Stimulated activated CD4-positive, alpha-beta T cell treated with anti-CD3 and anti-CD28 coated beads, Interleukin-12 subunit alpha, Interleukin-12 subunit beta, amount 100 ng/mL, for 24 hours (primary cell): Measurements from ENCODE around the gene ACOX3.

Experiments used
- DNase-seq, 2 experiments: peaks; one replicate each; pipeline ENCODE4 v3.0.0-alpha.2; 2020; ENCODE audit warnings: low read depth in 2 of 2

ACOX3 gene

DNA sequence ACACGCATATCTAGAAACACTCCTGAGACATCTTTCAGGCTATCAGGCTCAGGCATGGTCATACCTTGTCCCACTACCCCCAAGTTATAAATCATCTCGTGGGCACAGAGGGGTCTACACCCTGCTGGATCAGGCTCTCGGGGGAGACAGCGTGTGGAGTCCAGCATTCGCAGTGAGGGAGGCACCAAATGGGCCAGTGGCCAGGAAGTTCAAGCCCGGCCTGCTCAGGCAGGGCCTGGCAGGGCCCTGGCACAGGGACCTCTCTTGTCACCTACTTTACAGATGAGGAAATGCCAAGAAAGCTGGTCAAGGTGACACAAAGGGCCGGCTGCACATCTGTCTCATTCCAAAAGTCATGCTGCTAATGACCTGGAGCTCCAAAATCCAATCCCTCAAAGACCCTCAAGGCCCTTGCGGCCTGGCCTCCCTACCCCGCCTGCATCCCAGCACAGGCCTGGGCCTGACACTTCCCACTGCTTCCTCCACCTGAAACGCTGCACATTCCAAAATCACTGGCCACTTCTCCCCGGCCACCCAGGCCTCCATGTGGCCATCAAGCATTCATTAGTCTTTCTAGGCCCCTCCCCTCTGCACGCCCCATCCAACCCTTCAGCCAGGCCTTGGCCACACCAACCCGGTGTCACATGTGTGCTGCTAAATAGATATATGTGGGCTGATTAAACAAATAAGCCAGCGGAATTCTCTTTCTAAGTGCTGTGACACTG lies 35.6 kb downstream of the ACOX3 start:
- no peak for DNase-seq

DNA sequence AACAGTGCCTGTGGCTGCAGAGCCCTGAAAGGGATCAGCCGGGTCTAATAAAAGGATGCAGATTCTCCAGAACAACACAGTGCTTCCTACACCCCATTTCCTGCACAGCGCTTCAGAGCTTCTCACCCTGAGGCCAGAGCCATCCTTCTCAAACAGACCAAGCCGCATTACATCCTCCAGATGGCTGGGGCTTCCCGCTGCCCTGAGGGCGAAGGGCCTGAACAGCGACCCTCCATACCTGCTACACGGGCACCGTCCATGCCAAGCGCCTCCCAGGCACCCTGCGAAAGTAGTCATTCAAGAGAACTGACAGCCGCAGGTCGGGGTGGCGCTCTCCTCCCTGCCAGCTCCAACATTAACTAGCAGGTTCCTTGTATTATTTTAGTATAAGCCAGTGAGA lies 36.5 kb downstream of the ACOX3 start:
- DNase-seq = no peak

DNA sequence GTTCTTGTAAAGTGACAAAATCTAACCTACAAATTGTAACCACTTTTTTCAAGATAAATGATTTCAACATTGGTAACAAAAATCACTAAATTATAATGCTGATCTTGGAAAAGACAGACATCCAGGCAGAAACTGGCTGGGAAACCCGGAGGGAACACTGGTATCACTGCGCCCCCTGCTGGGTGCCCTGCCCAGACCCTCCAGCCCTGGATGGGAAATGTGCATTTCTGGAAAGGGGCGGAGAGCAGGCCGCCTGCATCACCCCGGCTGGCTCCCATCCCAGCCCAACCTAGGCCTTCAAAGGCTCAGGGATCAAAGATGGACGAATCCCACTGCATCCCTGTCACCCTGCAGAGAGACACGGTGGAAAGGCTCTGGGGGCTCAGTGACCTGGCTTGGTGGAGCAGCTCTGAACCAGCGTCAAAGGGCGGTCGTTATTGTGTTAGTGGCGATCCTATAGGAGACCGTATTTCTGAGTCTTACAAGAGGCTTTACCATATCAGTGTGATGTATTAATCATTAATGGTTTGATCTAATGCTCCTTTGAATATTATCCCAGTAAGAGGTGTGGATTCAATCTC lies 37.3 kb downstream of the ACOX3 start:
- peak in 1 of 2 experiments; percentile 42 for DNase-seq

DNA sequence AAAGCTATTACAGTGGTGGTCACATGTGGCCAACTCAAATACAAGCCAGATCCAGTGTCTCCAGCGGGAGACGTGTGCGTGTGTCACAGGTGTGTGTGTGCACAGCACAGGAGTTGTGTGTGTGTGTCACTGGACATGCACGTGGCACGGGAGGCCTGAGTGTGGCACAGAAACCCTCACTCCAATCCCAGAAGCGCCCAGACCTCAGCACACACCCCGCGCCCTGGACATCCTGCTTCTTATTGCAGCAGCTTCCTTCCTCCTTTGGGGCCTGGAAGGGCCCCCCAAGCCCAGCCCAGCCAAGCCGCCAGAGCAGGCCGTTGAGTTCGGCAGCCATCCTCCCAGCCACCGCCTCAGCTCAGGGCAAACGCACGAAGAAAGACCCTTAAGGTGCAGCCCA lies 37.9 kb downstream of the ACOX3 start:
- DNase-seq = no peak

DNA sequence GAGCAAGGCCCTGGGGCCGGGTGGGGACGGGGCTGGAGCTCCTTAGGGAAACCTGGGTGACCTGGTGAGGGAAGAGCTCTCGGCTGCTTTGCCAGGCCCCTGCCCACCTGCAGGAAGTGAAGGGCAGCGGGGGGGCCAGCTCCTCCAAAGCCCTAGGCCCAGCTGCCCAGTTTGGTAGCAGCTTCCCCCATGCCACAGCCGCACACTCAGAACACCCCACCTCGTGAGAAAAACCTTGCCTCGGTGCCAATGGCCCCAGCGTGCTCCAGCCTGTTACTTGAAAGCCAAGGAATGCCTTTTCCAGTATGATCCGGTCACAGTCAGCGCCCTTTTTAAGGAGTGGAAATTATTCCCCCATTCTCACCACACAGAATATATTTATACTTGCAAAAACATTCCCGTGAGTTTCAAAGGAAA lies 38.3 kb downstream of the ACOX3 start:
- DNase-seq = no peak

DNA sequence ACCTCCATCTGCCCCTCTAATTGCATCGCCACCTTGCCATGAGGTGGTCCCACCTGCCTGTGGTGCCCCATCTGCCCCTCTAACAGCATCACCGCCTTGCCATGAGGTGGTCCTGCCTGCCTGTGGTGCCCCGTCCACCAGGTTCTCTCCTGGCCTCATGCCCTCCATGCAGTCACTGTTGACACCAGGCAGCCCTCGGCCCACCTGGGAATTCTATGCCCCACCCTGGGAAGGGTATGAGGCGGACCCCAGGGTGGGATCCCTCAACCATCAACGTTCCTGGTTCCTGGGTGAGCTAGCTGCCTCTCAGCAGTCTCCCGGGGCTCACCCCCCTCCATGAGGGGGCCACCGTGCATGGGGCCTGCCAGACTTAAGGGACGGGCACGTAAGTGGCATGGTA lies 38.9 kb downstream of the ACOX3 start:
- DNase-seq = no peak

DNA sequence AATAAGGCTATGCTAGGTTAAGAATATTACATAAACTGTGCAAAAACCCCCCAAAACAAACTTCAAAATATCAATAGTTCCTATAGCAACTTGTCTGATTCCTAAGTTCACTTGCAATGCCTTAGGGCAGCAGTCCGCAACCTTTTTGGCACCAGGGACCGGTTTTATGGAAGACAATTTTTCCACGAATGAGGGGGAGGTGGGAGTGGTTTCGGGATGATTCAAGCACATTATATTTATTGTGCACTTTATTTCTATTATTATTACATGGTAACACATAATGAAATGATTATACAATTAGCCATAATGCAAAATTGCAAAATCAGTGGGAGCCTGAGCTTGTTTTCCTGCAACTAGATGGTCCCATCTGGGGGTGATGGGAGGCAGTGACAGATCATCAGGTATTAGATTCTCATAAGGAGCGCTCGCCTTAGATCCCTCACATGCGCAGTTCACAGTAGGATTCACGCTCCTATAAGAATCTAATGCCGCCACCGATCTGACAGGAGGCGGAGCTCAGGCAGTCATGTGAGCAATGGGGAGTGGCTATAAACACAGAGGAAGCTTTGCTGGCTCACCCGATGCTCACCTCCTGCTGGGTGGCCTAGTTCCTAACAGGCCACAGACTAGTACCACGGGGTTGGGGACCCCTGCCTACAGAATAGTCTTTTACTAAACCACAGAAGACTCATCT lies 39.7 kb downstream of the ACOX3 start:
- DNase-seq = no peak

DNA sequence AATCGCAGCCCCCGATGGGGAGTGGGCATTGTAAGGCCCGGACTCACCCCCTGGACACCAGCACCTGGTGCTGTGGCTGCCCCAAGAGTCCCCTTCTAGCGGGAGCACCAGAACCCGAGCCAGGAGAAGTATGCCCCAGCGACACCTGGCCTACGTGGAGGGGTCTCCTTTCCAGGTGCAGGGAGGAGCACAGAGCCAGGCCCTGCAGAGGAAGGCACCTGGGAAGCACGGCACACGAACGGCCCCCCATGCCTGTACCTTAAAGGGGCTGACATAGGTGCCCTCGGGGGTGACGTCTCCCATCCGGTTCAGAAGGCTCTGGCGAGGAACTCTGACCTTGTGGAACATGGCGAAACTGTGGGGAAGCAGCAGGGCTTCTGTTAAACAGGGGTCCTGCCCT lies 41.2 kb downstream of the ACOX3 start:
- no peak for DNase-seq

DNA sequence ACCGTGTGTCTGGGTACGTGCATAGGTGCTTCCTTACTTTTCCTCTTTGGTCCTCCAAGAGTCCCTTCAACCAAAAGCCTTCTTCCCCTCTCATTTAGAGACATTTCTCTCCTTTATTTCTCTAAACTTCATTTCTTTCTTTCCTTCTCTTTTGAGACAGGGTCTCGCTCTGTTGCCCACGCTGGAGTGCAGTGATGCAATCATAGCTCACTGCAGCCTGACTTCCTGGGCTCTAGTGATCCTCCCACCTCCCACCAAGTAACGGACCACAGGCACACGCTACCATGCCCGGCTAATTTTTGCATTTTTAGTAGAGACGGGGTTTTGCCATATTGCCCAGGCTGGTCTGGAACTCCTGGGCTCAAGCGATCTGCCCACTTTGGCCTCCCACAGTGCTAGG lies 42.2 kb downstream of the ACOX3 start:
- no peak for DNase-seq

DNA sequence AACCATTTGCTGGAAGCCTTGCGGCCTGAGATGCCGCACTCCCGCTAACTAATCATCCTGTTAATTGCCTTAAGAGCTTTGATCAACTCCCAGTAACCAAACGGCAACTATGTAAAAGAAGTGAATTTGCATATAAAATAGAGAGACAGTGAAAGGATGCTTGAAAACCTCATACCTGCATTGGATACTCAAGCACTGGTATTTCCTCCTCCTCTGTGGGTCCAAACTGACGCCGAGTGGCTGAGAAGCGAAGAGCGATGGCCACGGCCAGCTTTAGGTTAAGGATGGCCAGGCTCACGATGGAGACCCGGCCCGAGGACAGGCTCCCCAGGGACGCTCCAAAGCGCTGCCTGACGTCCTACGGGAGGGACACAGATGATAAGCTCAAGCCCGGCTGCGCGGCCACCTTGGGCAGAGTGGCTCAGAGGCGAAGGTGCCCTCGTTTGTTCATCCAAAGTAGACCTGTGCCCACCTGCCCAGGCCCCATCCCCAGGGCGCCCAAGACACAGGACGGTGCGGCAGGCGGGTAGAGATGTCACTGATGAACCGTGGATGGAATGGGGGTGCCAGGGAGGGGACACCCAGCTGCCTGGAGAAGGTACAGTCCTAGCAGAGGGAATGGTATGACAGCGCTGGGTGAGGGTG lies 43.6 kb downstream of the ACOX3 start:
- DNase-seq = no peak

DNA sequence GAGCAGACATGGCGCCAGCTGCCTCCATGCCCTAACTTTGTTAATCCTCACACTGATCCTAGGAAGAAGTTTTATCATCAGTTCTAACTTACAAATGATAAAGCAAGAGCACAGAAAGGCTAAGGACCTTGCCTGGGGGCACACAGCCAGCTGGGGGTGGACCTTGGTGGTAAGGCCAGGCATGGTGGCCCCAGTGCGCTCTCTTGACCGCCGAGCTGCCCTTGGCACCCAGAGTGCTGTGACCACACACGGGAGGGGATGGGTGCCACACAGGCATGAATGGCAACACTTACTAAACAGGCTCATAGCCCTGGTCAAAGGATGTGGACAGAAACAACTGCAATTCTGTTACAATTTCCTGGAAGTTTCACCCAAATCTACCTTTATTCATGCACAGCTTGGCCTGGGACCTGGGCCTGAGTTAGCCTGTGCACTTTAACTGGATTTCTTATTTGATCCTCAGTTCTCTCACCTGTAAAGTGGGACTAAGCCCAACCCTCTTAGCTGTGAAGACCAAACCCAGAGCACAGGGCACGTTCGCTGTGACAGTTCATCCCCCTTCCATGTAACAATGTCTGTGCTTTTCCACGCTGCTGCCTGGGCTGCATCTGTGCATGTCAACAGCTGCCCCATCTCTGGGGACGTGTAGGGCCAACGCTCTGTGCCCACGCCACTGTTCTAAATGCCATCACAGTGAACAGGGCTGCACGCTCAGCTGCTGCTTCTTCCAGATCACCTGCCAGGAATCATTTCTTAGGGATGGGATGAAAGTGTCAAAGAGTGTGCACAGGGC lies 44.8 kb downstream of the ACOX3 start:
- DNase-seq = no peak

DNA sequence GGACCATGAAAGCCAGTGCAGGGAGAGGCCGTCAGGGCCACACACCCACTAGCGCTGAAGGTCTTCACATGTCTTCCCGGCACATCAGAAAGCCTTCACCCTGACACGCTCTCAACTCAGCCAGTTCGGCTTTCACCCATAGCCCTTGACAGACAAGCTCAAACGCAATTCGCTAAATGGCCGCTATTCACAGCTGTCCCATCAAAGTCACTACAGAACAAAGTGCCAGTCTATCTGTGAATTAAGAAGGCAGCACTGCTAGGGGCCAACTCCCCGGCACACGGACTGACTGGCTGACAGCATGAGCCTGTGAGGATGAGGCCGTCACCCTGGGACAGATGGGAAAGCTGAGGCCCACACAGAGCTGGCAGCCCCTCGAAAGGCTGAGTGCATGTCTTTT lies 45.7 kb downstream of the ACOX3 start:
- DNase-seq = no peak

DNA sequence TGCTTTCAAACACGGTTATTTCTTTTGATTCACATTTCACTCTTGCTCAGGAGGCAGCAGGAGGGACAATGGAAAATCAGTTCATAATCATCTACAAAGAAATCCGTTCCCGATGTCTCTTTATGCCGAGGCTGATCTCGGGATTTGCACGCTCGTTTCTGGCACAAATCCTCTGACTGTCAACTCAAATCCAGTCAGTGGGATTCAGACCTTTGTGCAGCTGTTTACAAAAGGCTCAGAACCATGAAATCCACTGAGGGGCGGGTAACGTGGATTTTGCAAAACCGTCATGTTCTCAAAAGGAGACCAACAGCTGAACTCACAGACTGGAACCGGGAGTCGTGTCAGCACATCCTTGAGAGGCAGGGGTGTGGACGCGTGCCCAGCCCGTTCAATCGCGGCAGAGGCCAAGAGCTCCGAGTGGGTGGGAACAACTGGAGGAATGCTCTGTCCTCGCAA lies 46.4 kb downstream of the ACOX3 start:
- no peak for DNase-seq

DNA sequence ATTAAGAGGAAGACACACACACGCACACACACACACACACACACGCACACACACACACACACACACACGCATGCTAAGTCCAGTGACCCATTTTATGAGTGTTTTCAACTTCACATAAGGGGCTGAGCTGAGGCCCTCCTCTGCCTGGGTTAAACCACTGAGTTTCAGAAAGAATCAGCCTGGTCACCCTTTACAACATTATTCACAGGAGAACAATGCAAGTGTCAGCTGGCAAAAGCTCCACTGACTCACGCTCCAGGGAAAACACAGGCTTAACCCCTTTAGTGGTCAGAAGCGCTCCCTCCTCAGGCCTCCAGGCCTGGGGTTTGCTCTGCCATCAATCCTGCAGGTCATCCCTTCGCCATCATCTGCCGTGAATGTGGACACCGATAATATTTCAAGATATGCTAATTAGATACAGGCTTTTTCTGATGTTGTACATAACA lies 46.9 kb downstream of the ACOX3 start:
- no peak for DNase-seq

DNA sequence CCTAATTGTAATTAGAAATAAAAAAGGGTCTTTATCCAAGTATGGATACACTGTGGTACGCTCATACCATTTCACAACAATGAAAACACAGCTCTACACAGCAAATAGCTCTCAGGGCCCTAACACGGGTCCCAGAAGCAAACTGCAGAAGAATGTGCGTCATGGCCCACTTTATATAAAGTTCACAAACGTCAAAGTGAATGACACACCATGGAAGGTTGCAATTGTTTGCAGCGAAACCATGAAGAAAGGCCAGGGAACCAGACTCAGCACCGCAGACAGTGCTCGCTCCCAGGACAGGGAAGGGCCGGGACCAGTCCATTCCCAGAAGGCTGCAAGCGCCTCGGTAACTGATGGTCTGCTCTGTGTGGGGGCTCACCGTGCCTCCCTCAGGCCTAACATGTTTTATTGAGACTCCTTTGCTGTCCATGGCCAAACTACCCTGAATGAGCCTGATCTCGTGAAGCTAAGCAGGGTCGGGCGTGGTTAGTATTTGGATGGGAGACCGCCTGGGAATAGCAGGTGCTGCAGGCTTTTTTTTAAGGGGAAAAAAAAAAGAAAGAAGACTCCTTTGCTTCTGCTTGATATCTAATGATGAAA lies 47.8 kb downstream of the ACOX3 start:
- DNase-seq = no peak

DNA sequence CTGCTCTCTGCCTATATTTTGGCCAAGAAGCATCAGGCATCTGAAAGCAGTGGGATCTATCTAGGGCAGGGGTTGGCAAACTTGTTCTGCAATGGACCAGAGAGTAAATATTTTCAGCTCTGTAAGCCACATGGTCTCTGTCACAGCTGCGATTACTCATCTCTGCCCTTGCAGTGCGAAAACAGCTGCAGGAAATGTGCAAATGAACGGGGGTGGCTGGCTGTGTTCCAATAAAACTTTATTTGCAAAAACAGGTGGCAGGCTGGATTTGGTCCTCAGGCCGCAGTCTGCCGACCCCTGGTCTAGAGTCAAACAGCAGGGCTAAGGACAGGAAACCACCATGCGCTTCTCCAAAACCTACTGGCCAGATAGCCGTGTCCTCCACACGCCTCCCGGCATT lies 48.6 kb downstream of the ACOX3 start:
- no peak for DNase-seq

DNA sequence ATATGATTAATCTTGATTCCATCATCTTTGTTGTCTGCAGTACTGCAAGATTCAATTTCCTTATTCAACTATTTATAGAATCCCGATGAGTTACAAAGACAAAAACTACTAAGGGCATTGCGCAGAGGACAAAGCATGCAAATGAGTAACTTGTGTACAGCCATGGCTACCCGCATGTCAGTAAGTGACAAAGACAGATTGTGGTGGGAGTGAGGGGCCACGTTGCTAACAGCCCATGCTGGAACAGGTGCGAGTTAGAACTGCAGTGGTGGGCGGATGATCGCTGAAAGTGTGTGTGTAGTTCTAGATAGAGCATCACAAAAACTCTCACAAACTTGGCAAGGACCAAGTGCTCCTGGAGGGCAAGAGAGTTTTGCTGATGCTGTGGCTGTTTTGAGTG lies 49.5 kb downstream of the ACOX3 start:
- no peak for DNase-seq

DNA sequence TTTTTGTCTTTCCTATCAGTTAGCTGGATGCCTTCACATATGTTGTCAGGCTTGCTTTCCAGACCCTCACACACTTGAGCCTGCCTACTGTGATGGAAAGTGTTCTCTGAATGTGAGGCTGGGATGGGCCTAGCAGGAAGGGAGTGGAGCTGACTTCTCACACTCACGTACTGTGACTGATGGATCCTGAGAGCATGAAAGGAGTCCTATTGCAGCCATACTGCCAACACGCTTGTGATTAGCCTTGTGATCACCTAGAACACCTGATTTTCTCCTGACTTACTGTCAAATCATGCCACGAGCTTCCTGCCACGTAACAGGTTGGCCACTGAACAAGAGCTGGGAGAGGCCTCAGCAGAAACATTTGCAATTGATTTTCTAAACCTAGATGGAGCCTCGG lies 49.9 kb downstream of the ACOX3 start:
- DNase-seq = no peak

DNA sequence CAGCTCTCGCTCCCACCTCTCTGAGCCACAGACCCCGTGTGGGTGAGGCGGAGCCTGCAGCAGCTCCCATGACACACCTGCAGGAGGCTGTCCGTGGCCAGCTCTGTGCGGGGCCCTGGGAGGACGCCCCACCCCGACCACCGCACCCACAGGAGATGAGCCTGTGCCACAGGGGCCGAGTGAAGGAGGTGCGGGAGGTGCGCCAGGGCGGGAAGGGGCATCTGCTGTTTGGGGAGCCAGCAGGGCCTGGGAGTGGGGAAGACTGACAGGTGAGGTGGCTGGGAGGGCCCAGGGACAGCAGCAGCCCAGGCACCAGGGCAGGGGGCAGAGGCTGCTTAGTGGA lies 52.0 kb downstream of the ACOX3 start:
- DNase-seq = no peak

DNA sequence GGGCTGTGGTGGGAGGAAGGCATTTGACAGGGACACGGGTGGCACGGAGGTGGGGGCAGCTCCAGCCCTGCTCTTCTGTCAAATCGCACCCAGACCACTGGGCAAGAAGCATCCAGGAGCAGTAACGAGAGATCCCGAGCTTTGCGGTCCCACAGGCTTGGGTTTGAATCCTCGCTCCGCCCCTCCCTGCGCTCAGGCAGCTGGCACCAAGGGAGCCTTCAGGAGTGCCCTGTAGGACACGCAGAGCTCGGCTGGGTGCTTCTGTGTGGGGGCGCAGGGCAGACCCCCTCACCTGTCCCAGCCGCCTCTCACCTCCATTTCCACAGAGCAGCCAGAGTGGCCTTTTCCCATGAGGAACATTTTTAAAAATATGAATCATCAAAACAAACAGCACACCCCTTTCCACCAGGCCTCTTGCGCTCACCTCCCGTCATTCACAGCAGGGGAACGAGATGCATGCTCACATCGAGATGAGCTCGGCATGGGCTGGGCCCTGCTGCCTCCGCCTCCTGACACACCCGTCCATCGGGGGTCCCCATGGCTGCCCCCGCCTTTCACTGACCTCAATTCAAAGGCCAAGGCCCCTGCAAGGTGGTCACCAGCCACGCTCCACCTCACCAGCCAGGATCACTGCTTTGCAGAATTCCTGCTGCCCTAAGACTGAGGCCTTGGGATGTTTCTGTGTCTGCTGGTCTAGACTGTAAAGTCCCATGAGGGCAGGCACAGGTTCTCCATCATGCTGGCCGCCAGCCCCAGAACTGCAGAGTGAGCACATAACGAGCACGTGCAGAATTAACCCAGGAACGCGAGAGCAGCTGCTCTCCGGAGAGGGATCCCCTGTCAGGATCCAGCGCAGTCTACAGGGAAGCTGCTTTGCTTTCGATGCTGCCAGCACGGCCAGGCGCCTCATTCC lies 52.7 kb downstream of the ACOX3 start:
- no peak for DNase-seq
